GM18870 (cell line): ENCODE measurements around the gene SLC30A1.
"Not testable (repeated sequence)": the region's sequence is repeated elsewhere in the genome, so short reads cannot be mapped to it uniquely, and the experiment has no call there.

Source experiments
- ATAC-seq: cut with Tn5 transposase; IDR thresholded peaks from one replicate; pipeline ENCODE4 v1.9.1; 2021; ENCODE audit warnings: moderate library complexity; ENCODE audit not compliant: unreplicated experiment

Gene SLC30A1

DNA sequence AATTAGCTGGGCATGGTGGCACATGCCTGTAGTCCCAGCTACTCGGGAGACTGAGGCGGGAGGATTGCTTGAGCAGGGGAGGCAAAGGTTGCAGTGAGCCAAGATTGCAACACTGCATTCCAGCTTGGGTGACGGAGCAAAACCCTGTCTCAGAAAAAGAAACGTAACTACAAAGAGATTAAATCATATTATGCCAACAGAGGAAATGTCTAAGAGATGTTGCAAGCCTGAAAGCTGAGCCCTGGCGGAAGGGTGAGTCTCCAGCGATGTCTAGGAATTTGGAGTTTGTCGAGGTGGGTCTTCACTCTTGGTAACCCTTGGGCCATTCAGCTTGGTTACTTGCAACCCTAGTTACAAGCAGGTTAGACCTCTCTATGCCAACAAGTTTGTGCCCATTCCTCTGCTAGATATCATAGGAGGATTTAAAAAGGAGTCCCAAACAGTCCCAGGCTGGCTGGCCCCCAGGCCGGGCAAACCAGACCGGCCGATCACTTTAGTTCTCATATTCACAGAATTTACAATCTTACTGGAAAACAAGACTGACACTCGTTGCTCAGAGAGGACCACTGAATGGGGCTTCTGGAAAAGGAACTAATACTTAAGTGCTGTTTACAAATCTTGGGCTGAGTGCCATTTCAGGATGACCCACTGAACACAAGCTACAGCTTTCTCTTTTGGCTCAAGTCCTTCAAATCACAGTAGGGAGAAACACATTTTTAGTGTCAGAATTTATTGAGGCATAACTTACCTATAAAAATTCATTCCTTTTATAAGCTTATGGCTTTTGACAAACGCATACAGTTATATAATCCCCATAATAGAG is 27.1 kb downstream of the SLC30A1 start:
- ATAC-seq = no peak

DNA sequence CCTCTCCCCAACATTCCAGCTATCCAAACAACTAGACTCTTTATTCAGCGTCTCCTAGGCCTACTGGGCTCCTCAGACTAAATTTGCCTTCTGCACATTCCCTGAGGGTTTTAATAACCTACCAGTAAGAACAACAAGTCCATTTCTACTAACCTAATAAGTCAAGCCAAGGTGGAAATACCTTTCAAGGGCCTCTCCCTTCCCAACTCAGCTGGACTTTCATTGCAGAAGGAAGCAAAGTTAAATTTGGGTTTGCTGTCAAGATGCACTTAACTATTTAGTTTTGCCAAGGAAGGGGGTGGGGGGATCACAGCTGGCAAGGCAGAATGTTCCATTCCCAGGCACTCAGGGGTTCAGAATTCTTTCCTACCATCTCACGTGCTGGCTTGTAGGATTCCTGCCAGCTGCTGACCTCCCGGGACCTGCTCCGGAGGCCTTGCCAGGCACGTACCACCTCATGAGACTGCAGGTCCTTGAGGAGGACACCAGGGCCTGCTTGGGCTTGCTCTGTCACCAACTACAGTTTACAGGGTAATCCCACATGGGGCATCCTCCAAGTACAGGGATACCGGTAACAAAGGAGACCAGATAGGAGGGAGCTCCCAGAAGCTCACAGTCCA is 29.8 kb downstream of the SLC30A1 start:
- ATAC-seq = no peak

DNA sequence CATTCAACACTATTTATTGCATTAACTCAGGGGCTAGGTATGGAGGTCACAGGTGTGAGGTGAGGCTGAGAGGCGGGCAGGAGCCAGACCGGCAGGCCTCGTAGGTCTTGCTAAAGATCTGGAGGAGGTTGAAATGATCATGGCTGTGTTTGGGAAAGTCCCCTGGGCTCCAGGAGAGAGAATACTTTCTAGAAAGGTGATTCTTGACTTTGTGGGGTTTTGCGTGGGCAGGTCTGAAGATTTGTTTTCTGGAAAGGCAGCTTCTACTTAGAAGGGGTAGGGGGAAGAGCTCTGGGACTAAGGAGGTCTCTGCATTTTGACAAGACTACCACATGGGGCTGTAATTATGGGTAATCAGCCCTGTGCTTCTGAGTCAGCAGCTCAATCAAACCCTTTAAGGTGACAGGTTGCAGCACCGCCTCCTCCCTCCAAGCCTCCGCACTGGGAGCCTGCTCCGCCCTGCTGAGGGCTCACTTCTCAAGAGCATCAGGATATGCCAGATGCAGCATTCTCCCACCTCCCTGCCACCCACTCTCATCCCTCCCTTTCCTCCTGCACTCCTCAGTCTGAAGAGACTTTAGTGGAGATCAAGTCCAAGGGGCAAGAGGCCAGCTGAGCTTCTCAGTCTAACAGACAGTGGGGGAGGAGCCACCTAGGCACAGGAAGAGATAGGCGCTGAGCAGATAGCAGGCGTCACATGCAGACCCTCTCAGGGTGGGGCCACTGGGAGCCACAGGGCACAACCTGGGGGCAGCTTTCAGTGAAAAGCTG is 30.5 kb downstream of the SLC30A1 start:
- ATAC-seq = no peak

DNA sequence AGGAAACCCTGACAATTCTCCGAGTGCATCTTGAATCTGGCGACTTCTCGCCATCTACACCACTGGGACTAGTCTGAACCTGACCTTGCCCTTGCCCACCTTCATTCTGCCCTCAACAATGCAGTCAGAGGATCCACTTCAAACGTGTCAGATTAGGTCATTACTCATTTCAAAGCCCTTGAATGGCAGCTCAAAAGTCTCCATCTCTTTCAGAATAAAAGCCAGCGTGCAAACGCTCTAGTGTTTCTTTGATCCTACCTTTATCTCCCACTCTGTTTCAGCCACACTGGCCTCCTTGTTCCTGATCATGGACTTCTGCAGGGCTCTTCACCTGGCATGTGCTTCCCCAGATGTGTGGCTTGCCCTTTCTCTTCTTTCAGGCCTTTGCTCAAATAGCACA is 31.3 kb downstream of the SLC30A1 start:
- ATAC-seq = no peak

DNA sequence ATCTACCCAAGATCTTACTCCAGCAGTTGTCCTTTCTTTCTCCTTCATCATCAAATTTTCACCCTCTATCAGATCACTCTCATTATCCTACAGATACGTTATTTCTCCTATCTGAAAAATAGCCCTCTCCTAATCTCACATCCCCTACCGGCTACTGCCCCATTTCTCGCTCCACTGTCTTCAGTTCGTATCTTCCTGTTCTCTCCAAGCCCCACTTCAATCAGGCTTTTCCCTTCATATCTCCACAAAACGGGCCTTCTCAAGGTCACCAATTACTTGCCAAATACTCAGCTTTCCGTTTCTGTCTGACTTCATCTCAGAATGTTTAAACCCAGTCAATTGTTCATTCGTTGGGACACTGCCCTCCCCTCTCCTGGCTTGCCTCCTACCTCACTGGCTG is 32.4 kb downstream of the SLC30A1 start:
- no peak for ATAC-seq

DNA sequence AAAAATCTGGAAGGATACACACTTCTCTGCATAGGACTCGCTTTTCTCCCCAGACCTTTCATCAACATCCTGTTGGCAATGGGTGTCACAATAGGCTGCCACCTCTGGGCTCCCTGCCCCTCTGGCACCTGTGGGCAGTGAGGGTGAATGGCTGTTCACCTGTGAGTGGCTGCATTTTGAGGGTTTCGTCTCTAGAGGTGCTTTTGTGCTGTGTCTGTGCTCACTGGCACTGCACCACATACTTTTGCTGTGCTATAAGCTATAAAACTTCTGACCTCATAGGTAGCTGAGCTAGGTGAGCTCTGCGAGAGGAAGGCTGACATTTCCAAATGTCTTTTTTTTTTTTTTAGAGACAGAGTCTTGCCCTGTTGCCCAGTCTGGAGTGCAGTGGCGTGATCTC is 35.9 kb downstream of the SLC30A1 start:
- ATAC-seq = no peak

DNA sequence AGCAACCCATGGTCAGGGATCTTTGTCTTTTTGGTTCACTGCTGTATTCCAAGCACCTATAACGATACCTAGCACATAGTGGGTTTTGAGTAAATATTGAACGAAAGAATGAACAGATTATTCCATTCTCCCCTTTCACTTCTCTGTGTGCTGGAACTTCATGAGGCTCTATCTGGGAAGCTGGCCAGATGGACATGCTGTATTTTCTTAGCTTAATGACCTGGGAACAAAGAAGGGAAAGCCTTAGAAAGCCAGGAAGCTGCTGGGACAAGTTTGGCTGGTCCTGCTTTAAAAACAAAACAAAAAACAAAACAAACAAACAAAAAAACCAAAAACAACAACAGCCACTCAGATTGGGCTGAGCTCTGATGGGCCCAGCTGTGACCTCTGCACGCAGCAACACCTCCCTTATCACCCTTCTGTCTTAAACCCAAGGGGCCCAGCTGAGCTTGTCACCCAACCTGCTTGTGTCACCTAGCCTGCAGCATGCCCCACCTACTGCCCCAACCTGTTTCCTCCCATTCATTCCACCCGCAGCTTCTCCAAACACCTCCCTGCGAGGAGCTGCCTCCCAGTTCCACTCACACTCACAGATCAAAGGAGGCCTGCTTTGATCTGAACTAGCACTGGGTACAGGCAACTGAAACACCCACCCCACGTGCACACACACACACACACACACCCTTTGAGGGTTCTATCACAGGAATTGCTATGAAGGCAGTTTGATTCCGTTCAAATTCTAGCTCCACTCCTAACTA is 37.1 kb downstream of the SLC30A1 start:
- no peak for ATAC-seq

DNA sequence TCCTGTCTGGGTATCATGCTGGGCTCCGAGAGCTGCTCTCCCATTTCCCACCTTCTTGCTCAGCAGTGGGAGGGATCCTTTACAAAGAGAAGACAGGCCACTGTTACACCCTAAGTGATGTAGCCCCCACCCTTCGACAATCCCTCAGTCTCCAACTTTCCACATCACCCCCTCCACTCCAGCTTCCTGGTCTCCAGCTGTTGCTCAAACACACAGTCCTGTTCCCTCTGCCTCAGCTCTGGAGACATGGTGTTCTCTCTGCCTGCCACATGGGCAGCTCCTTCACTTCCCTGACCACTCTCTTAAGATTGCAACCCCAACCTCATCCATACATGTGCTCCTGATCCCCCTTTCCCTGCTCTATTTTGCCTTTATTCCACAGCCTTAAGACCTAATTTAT is 37.7 kb downstream of the SLC30A1 start:
- ATAC-seq = no peak

DNA sequence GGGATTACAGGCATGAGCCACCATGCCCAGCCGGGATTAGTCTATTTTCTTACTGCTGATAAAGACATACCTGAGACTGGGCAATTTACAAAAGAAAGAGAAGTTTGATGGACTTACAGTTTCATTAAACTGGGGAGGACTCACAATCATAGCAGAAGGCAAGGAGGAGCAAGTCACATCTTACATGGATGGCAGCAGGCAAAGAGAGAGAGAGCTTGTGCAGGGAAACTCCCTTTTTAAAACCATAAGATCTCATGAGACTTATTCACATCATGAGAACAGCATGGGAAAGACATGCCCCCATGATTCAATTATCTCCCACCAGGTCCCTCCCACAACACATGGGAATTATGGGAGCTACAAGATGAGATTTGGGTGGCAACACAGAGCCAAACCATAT is 38.1 kb downstream of the SLC30A1 start:
- not testable (repeated sequence) for ATAC-seq

DNA sequence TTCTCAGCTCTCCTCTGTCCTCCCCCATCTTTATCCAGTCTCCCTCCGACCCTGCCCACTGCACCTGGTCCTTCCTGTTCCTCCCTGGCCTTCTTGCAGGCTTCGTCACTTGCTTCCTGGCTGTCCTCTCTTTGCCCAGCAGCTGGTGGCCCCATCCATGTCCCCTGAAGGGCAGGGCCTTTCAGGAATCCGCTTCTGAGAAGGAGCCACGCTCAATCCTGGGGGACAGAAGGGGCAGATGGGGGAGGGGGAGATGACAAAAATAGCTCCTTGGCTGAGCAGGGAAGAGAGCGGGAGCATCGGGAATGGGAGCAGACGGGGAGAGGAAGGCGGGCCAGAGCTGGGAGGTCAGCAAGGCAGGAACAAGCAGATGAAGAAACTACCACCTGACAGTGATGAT is 40.7 kb downstream of the SLC30A1 start:
- no peak for ATAC-seq

DNA sequence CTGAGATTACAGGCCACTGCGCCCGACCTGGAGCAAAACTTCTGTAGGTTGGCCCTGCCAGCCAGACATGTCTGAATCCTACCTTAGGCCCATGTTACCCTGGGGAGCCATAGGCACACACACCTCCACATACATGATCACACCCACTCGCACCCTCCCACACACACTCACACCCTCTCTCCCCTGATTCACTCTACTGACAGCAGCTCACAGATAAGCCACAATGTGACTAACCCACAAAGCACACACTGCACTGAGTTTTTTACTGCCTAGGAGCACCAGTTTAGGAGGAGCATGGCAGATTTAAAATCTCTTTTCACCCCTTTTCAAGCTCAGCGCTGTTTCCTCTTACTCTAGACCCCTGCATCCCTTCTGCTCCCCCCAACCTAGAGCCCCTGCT is 41.7 kb downstream of the SLC30A1 start:
- ATAC-seq = no peak

DNA sequence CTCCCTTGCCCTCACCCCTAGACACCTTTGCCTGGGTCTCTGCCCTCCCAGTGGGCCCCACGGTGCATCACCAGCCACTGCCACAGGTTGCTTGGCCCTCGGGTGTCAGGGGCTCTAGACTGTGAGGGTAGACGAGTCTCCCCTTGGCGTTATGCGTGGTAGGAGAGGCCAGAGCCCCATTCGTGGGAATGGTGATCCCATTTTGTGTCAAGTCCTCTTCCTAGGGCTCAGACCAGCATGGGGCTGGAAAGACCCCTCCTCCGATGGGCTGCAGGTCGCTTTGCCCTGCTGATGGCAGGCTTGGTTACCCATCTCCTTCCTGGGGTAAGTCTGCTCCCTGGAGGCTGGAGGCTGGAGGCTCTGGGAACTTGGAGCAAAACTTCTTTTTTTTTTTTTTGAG is 42.4 kb downstream of the SLC30A1 start:
- ATAC-seq = no peak

DNA sequence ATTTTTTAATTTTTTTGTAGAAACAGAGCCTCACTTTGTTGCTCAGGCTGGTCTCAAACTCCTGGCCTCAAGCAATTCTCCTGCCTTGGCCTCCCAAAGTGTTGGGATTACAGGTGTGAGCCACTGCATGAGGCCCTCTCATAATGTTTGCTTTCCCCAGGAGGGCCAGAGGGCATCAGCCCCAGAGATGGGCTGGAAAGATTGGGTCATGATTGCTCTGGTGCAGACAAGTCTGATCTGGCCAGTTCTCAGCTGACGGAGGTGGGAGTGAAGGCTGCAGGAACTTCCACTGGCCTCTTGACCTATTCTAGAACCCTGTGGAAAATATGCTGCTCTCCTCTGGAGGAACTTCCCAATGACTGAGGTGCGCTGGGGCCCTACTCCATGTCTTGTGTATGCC is 43.6 kb downstream of the SLC30A1 start:
- ATAC-seq = no peak

DNA sequence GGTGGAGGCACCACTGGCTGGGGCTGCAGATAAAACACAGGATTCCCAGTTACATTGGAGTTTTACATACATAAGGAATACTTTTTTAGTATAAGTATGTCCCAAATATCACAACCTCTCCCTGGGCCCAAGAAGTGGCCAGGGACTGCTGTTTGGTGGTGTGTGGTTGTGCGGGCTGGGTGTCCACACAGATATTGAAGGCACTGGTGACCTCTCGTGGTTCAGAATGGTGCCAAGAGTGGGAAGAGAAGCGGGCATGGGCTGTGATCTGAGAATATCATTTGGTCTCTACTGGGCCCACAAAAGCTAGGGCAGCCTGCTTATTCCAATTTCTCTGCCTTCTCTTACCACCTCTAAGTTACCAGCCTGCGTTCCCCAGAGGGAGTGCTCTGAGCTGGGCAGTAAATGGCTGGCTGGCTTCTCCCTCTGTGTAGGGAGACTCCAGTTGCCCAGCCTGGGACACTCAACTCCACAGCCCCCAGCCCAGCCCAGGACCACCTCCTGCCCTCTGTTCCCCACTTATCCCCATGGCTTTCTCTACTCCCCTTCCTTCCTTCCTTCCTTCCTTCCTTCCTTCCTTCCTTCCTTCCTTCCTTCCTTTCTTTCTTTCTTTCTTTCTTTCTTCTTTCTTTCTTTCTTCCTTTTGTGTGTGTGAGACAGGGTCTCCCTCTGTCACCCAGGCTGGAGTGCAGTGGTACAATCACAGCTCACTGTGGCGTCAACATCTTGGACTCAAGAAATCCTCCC is 44.2 kb downstream of the SLC30A1 start:
- ATAC-seq = no peak

DNA sequence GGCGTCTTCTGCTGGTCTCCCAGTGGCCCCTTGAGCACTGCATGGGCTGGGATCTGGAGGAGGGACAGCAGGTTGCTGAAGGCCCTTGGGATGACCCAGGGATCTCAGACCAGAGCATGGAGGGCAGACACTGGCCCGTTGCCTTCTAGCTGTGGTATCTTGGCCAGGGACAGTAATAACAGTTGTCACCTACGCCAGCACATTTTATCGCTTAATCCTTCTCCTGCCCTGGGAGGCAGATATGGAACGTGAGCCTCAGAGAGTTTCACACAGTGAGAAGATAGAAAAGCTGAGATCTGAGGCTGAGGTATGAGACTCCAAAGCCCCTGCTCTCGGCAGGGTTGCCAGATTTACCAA is 46.9 kb downstream of the SLC30A1 start:
- no peak for ATAC-seq

DNA sequence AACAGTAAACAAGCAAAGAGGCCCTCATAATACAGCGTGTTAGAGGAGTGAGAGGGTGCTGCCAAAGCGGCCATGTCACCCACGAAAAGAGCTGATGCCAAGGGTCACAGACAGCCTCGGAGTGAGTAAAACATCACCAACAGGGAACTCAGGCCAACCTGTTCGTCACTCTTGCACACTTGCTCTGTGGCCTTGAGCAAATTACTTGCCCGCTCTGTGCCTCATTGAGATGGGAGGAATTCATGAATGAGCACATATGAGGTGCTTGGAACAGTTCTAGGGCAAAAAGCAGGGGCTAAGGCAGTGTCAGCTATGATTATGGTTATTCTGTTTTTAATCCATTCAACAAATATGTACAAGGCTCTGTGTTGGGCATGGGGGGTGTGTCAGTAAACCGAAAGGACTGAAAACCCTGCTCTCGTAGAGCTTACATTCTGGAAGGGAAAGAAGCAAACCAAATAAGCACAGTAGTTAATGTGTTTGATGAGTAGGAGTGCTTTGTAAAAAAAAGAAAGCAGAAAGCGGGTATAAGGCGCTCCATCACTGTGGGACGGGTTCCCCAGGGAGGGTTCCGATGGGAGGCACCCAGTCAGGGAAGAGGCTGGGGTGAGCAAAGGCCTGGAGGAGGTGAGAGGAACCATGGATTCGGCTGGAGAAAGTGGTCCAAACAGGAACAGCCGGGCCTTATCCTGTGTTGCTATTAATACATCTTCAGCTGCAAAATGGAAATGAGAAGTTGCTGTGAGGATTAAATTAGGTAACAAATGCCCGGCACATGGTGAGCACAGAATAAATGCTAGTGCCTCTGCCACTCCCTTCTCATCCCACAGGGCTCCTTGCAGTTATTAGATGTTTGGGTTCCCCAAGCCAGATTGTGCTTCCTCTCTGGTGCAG is 47.5 kb downstream of the SLC30A1 start:
- no peak for ATAC-seq

DNA sequence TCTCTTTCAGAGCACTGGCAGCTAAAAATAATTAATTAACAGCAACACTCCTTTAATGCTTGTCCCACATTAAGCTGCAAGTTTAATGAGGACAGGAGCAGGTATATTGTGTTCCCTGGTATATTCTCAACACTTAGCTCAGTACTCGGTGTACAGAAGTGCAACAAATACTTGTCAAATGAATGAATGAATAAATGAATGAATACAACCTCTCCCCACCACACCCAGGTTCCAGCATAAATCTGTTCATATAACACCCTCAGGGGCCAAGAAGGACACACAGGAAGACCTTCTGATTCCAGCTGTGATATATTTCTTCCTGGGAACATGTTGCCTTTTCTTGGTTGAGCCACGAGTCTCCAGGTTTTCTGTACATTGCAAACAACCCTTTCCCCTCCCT is 48.9 kb downstream of the SLC30A1 start:
- ATAC-seq = no peak

DNA sequence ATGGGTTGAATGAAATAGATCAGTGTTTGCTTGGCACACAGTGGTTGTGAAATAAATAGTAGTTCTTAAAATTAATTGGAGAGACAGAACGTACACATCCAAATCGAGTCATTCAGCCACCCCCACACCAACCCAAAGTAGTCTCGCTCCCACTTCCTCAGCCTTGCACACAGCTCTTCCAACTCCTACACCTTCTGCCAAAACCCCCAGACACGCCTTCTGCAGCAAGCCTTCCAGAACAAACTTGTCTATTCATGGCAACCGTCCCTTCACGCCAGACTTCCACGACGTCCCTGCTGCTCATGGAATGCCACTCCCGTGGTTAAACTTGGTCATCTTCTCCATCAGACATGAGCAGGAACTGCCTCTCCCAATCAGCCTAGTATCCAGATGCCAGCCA is 49.5 kb downstream of the SLC30A1 start:
- no peak for ATAC-seq

DNA sequence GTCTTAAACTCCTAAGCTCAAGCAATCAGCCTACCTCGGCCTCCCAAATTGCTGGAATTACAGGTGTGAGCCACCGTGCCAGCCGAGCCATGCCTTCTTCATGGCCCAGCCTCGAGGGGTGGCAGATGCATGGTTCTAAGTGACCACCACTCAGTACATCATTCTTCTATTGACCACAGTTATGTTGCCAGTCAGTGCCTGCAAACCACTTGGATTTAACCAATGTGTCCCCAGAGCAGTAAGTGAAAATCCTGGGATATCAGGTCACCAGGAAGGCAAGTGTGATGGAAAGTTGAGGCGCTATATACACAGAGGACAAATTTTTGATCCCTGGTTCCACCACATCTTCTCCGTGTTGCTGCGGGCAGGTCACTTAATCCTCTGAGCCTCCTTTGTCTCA is 50.0 kb downstream of the SLC30A1 start:
- no peak for ATAC-seq

DNA sequence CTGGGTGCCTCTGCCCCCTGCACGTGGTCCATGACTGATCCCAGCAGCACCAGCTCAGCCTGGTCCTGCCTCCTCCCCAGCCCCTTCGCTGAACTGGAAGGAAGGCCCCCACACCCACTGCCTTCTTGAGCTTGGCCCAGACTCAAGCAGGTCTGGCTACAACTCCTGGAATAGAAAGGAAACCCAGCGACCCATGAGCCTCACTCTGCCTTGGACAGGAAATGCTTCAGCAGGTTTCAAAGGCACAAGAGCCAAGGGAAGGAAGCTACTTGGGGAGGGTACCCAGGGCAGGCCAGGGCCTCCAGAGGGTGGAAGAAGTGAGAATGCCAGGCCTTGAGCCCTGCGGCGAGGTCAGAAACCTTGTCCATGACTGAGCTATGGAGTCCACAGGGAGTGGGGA is 51.1 kb downstream of the SLC30A1 start:
- no peak for ATAC-seq
